Urothelium cell line (cell line): ENCODE results near the gene SMARCA4.
"Not testable (repeated sequence)": the region's sequence is repeated elsewhere in the genome, so short reads cannot be mapped to it uniquely, and the experiment has no call there.

Source experiments
- DNase-seq: peaks from one replicate; pipeline ENCODE4 v3.0.0; 2011; ENCODE audit warnings: low spot score, mixed read lengths
- FAIRE-seq: peaks from 2 replicates; lab custom pipeline; 2011; peaks lifted over from hg19 to GRCh38; lab: Jason Lieb, UNC

SMARCA4 gene

DNA sequence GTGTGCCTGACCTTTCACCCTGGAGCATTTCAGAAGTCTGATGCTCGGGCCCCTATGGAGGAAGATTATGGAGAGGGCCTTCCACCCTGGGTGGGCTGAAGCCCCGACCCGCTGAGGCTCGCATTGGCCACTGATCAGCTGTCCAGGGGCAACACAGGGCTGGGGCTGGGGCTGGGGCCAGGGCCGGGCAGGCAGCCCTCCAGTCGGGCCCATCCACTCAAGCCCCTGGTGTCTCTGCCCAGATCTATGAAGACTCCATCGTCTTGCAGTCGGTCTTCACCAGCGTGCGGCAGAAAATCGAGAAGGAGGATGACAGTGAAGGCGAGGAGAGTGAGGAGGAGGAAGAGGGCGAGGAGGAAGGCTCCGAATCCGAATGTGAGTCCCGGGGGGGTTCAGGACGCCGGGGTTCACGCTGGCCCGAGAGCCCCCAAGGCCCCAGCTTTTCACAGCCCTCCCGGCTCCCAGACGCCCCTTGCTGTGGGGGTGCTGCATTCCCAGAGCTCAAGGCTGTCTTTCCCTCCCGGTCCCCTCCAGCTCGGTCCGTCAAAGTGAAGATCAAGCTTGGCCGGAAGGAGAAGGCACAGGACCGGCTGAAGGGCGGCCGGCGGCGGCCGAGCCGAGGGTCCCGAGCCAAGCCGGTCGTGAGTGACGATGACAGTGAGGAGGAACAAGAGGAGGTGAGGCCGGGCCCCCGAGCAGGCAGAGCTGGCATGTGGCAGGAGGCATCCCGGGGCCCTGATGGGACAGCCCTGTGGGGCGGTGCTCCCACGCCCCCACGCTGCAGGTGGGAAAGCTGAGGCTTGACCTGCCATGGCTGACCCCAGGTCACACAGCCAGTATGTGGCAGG is 98.9 kb downstream of the SMARCA4 start:
- FAIRE-seq (no peak), DNase-seq (no peak)

DNA sequence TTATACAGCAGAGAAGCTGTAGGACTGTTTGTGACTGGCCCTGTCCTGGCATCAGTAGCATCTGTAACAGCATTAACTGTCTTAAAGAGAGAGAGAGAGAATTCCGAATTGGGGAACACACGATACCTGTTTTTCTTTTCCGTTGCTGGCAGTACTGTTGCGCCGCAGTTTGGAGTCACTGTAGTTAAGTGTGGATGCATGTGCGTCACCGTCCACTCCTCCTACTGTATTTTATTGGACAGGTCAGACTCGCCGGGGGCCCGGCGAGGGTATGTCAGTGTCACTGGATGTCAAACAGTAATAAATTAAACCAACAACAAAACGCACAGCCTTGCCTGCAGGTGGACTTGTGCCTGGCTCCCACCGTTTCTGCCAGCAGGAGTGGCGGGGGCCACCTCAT is 101.1 kb downstream of the SMARCA4 start:
- FAIRE-seq: no peak

DNA sequence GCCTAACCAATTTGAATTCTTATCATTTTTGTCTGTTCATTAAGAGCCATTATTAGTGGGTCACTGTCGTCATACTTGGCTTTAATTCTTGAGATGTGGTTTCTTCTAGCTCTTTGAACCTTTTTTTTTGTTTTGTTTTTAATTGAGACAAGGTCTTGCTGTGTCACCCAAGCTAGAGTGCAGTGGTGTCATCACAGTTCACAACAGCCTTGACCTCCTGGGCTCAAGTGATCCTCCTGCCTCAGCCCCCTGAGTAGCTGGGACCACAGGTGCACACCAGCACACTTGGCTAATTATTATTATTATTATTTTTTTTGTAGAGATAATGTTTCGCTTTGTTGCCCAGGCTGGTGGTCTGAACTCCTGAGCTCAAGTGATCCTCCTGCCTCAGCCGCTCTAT is 102.6 kb downstream of the SMARCA4 start:
- DNase-seq: no peak
- FAIRE-seq: no peak

More for the DNA sequence above, 101.1 kb downstream of the SMARCA4 start:
- no peak for DNase-seq

DNA sequence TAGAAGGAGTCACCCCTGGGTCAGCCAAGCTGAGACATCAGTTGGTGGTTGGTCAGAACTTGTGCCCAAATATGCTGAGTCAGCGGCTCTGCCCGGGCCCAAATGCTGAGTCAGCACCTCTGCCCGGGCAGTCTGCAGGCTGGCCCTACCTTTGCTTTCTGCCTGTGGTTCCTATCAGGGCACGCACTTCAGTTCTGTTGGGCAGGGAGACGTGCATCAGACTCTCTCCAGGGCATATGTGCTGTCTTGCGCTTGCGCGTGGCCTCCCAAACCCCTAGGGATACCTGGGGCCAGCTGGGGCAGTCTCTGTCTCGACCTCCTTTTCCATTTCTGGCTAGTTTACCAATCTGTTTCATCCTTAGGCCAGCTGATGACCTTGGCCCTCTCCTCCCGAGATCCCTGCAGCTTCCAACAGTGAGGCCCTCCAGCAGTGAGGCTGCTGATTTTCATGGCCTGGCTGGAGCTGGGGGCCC is 104.0 kb downstream of the SMARCA4 start:
- FAIRE-seq (no peak), DNase-seq (peak; percentile 23)

DNA sequence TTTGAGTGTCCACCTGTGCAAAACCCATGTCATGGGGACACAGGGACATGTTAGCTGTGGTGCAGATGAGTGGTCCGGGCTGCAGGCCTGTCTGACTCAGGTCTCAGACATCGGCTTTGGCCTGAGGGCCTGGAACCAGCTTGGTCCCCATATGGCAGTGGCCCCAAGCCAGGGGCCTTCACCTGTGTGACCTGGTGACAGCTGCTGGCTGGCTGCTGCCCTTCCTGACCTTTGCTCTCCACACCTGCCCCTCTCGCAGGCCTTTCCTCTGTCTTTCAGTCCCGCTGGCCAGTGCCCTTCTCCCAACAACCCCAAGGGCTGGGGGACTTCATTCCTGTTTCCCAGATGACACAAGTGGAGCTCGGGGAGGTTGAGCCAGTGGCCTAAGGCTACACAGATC is 105.5 kb downstream of the SMARCA4 start:
- FAIRE-seq (no peak), DNase-seq (no peak)

DNA sequence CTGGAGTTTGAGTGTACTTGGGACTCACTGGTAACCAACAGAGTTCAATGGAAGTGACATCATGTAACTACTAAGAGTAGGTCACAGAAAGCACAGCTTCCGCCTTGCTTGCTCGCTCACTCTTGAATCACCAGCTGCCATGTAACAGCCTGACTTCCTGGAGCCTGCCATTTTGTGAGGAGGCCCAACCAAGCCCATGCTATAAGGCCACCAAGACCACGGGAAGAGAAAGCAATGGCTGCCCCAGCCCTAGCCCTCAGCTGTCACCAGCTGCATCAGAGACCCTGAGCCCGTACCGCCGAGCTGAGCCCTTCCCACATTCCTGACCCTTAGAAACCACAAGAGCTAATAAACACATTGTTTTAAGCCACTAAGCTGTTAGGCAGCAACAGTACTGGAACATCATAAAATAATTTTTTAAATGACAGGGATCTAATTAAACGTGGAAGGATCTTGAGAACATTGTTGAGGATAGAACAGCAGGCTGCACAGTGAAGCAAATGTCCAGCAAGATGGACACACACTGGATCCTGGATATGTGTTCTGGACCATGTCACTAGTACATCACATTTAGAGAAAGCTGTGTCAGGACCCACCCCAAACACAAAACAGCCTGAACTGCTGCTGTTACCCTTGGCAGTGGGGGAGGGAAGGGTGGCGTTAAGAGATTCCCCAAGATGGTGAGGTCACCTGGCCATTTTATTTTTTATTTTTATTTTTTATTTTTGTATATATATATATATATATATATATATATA is 106.7 kb downstream of the SMARCA4 start:
- no peak for DNase-seq
- FAIRE-seq: no peak

DNA sequence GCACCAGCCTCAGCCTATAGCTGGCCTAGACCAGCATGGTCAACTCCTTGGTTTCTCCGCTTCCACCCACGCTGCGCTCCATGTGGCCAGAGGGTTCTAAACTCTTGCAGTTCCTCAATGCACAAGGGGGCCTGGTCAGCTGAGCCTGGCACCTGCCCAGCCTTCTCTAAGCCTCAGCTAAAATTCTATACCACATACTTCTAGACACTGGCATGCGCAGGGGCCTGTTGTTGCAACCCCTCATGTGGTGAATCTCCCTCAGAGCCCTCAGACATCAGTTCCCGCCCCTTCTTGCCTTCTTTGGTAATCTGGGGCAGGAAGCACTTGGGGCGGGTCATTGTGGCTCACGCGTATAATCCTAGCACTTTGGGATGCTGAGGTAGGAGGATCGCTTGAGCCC is 108.7 kb downstream of the SMARCA4 start:
- no peak for DNase-seq
- no peak for FAIRE-seq

DNA sequence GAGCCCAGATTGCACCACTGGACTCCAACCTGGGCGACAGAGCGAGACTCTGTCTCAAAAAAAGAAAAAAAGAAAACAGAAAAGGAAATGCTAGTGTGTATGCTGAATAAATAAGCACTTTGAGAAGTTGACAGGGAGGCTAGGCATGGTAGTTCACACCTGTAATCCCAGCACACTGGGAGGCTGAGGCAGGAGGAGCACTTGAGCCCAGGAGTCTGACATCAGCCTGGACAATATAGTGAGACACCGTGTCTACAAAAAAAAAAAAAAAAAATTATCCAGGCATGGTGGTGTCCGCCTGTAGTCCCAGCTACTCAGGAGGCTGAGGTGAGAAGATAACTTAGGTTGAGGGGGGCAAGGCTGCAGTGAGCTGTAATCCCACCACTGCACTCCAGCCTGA is 109.3 kb downstream of the SMARCA4 start:
- DNase-seq: no peak
- no peak for FAIRE-seq

DNA sequence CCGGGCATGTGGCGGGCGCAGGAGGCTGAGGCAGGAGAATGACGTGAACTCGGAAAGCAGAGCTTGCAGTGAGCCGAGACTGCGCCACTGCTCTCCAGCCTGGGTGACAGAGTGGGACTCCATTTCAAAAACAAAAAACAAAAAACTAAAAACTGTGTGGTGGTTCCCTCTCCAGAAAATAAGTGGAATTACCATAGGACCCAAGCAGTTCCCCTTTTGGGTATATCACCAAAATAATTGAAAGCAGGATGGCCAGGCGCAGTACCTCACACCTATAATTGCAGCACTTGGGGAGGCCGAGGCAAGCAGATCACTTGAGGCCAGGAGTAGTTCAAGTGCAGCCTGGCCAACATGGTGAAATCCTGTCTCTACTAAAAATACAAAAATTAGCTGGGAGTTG is 112.7 kb downstream of the SMARCA4 start:
- DNase-seq (no peak), FAIRE-seq (no peak)

DNA sequence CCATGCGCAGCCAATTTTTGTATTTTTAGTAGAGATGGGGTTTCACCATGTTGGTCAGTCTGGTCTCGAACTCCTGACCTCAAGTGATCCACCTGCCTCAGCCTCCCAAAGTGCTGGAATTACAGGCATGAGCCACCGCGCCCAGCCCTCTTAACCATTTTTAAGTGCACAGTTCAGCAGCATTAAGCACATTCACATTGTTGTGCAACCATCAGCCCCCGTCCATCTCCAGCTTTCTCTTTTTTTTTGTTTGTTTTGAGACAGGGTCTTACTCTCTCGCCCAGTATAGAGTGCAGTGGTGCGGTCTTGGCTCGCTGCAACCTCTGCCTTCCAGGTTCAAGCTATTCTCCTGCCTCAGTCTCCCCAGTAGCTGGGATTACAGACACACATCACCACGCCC is 116.0 kb downstream of the SMARCA4 start:
- not testable (repeated sequence) for DNase-seq, FAIRE-seq

DNA sequence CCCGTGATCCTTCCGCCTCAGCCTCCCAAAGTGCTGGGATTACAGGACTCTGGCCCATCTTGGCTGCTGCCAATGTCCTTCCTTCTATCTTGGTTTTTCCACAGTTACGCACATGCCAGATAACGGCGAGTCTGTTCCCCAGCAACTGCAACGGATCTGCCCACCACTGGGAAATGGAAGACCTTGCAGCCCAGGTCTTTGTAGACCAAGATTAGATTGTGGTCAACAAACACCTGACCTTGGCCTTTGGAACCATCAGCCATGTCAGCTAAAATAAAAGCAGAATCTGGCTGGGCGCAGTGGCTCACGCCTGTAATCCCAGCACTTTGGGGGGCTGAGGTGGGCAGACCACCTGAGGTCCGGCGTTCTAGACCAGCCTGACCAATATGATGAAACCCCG is 118.1 kb downstream of the SMARCA4 start:
- DNase-seq (no peak), FAIRE-seq (no peak)

DNA sequence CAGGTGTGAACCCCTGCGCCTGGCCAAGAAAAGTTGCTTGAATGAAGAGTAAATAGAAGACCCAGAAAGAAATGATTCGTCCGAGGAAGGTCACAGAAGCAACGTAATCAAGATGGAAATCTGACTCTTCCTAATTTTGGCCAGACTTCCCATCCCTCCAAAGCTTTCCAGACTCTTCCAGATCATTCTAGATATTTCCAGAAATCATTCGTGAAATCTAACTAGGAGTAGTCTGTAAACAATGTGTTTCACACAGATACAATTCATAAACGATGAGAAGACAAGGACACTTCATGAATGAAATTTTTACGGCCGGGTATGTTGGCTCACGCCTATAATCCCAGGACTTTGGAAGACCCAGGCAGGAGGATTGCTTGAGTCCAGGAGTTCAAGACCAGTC is 119.2 kb downstream of the SMARCA4 start:
- DNase-seq (no peak), FAIRE-seq (no peak)

DNA sequence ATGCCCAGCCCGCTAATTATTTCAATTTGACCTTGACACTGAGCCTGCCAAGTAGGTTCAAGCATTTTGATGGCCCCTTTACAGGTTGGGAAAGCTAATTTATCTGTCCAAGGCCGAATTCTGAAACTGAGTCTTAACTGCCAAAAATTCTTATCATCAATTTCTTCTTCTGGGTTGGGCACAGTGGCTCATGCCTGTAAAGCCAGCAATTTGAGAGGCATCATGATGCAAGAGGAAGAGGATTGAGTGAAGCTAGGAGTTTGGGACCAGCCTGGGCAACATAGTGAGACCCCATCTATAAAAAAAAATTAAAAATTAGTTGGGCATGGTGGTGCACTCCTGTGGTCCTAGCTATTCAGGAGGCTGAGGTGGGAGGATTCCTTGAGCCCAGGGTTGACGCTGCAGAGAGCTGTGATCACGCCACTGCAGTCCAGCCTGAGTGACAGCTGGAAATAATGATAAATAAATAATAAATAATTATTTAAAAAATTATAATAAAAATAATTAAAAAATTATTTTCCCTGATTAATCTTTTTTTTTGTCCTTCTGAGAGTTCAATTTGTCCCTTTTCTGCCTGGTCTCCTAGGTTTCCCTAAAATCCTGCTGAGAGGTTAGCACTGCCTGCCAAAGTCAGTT is 127.2 kb downstream of the SMARCA4 start:
- DNase-seq: no peak
- no peak for FAIRE-seq

DNA sequence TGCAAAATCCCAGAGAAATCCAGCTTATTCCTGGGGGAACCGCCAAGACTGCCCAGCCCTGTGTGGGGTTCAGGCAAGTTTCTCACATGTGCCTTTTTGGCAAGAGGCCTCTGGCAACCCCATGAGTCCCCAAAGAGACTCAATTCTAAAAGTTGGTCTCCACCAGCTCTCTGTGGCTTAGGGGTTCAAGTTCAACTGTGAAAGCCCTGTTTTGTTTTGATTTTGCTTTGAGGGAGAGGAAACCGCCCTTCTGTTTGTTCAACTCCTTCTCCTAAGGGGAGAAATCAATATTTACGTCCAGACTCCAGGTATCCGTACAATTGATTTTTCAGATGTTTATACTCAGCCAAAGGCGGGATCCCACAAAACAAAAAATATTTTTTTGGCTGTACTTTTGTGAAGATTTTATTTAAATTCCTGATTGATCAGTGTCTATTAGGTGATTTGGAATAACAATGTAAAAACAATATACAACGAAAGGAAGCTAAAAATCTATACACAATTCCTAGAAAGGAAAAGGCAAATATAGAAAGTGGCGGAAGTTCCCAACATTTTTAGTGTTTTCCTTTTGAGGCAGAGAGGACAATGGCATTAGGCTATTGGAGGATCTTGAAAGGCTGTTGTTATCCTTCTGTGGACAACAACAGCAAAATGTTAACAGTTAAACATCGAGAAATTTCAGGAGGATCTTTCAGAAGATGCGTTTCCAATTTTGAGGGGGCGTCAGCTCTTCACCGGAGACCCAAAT is 127.8 kb downstream of the SMARCA4 start:
- DNase-seq: no peak
- FAIRE-seq: no peak

DNA sequence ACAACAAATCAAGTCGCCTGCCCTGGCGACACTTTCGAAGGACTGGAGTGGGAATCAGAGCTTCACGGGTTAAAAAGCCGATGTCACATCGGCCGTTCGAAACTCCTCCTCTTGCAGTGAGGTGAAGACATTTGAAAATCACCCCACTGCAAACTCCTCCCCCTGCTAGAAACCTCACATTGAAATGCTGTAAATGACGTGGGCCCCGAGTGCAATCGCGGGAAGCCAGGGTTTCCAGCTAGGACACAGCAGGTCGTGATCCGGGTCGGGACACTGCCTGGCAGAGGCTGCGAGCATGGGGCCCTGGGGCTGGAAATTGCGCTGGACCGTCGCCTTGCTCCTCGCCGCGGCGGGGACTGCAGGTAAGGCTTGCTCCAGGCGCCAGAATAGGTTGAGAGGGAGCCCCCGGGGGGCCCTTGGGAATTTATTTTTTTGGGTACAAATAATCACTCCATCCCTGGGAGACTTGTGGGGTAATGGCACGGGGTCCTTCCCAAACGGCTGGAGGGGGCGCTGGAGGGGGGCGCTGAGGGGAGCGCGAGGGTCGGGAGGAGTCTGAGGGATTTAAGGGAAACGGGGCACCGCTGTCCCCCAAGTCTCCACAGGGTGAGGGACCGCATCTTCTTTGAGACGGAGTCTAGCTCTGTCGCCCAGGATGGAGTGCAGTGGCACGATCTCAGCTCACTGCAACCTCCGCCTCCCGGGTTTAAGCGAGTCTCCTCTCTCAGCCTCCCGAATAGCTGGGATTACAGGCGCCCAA is 128.6 kb downstream of the SMARCA4 start, which contains the start of gene LDLR:
Gene LDLR (plus strand): TSS at position 210 of the 760 bp plus-strand sequence. CDS start 86 bp downstream, at position 296.
- DNase-seq (peak; percentile 77), FAIRE-seq (no peak)

DNA sequence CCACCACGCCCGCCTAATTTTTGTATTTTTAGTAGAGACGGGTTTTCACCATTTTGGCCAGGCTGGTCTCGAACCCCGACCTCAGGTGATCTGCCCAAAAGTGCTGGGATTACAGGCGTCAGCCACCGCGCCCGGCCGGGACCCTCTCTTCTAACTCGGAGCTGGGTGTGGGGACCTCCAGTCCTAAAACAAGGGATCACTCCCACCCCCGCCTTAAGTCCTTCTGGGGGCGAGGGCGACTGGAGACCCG is 129.1 kb downstream of the SMARCA4 start:
- FAIRE-seq, DNase-seq: not testable (repeated sequence)

DNA sequence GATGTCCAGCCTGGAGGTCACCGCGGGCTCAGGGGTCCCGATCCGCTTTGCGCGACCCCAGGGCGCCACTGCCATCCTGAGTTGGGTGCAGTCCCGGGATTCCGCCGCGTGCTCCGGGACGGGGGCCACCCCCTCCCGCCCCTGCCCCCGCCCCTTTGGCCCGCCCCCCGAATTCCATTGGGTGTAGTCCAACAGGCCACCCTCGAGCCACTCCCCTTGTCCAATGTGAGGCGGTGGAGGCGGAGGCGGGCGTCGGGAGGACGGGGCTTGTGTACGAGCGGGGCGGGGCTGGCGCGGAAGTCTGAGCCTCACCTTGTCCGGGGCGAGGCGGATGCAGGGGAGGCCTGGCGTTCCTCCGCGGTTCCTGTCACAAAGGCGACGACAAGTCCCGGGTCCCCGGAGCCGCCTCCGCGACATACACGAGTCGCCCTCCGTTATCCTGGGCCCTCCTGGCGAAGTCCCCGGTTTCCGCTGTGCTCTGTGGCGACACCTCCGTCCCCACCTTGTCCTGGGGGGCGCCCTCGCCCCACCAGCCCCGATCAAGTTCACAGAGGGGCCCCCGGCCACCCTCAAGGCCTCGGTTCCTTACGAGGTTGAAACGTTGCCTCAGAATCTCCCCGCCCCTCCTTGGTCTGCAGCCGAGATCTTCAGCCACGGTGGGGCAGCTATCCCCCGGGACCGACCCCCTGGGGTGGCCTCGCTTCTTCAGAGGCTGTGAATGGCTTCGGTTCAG is 129.6 kb downstream of the SMARCA4 start:
- peak; percentile 86 for DNase-seq
- FAIRE-seq: no peak

DNA sequence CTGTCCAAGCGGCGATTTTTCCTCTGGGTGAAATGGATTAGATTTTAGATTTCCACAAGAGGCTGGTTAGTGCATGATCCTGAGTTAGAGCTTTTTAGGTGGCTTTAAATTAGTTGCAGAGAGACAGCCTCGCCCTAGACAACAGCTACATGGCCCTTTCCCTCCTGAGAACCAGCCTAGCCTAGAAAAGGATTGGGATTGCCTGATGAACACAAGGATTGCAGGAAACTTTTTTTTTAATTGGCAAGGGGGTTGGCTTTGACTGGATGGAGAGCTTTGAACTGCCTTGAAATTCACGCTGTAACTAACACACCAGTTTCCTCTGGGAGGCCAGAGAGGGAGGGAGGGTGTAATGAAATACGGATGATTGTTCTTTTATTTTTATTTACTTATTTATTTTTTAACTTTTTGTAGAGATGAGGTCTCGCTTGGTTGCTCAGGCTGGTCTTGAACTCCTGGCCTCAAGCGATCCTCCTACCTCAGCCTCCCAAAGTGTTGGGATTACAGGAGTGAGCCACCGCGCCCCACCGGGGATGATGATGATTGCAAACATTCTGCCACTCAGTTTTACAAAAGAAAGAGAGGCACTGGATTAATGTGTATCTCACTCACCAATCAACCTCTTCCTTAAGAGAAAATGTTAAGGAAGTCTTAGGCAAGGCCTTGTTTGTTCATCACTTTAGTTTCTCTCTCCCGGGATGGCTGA is 130.3 kb downstream of the SMARCA4 start:
- DNase-seq: no peak
- FAIRE-seq: no peak

DNA sequence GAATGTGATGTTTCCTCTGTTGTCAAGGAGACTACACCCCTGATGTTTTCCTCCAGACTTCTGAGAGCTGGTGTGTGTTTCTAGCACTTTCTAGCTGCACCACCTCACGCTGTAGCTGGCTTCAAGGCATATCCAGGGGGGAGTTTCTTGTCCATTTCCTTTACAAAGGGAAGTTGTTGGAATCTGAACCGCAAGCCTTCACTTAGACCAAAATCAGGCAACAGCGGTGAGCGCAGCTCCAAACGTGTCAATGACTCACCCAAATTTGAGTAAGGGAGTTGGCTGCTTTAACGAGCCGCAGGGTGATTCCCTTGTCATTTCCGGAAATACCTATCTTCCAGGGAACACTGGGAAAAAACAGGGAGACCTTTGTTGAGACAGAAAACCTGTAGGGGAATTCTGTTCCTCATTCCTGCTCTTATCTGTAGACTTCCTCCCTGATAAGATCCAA is 130.9 kb downstream of the SMARCA4 start:
- FAIRE-seq: no peak
- peak; percentile 50 for DNase-seq
